Skeletal muscle tissue (tissue), 4 donors: ENCODE measurements around the gene TMEM135. TPM values are rescaled to one million over a fixed set of nuclear protein-coding genes. Genes with fewer than 3 reads are reported as not detected.
"Not testable (repeated sequence)": the region's sequence is repeated elsewhere in the genome, so short reads cannot be mapped to it uniquely, and the experiment has no call there.

Experiments
- H3K27ac ChIP-seq: one replicate; pipeline ENCODE4 v1.7.0; 2013; ENCODE audit warnings: mild to moderate bottlenecking, low read depth, low read length, inconsistent platforms
- H3K27me3 ChIP-seq, 3 donors: one replicate each; pipeline ENCODE4 v1.7.0; 2013; ENCODE audit warnings: low read length in 3 of 3; ENCODE audit not compliant: control insufficient read depth in 3 of 3, insufficient read depth in 3 of 3
- H3K36me3 ChIP-seq, 3 donors: one replicate each; pipeline ENCODE4 v1.7.0; 2013; ENCODE audit warnings: low read length in 3 of 3; ENCODE audit not compliant: control insufficient read depth in 3 of 3, insufficient read depth in 3 of 3
- H3K4me1 ChIP-seq, 3 donors: one replicate each; pipeline ENCODE4 v1.7.0; 2013; ENCODE audit warnings: low read length in 3 of 3, mild to moderate bottlenecking in 3 of 3; ENCODE audit not compliant: control insufficient read depth in 3 of 3, insufficient read depth in 3 of 3
- H3K4me3 ChIP-seq, 3 donors: one replicate each; pipeline ENCODE4 v1.7.0; 2013; ENCODE audit warnings: low read length in 3 of 3
- H3K9ac ChIP-seq, 3 donors: one replicate each; pipeline ENCODE4 v1.7.0; 2013; ENCODE audit warnings: low read length in 3 of 3, mild to moderate bottlenecking in 3 of 3, moderate library complexity in 2 of 3, low read depth in 1 of 3
- H3K9me3 ChIP-seq, 3 donors: one replicate each; pipeline ENCODE4 v1.7.0; 2013; ENCODE audit warnings: low read length in 3 of 3; ENCODE audit not compliant: control insufficient read depth in 3 of 3
- total RNA-seq: library from RNA; depleted of rRNA; stranded (reverse); fragments of >200 nt; gene quantifications from one replicate; pipeline ENCODE4 v1.2.3, GENCODE V29; 2014
- donor health status: Osteomylitis.

Gene TMEM135
- total RNA-seq, 1 donor from 2014 or later = 35.5 TPM

- H3K27me3 ChIP-seq = no peaks in the 10 kb centered on the region
- H3K4me1 ChIP-seq = no peaks in the 10 kb centered on the region
- no peak overlapping the region for H3K27ac ChIP-seq
- no peaks in the 10 kb centered on the region for H3K9me3 ChIP-seq
- no peak overlapping the region for H3K4me3 ChIP-seq
- no peak overlapping the region for H3K9ac ChIP-seq
- no peaks in the 10 kb centered on the region for H3K36me3 ChIP-seq
These were observed 37.6 kb upstream of the TMEM135 start for GRCh38 chr11:86999859-87000753.

GRCh38 chr11:87002918-87003317 is 34.8 kb upstream of the TMEM135 start:
- Histone ChIP-seq H3K36me3 (no peaks in the 10 kb centered on the region), H3K4me1 (no peaks in the 10 kb centered on the region), H3K4me3 (no peak overlapping the region), H3K27ac (no peak overlapping the region), H3K9me3 (no peaks in the 10 kb centered on the region), H3K27me3 (no peaks in the 10 kb centered on the region), H3K9ac (no peak overlapping the region)

- not testable (repeated sequence) for H3K4me1 ChIP-seq, H3K9ac ChIP-seq, H3K27ac ChIP-seq, H3K4me3 ChIP-seq, H3K9me3 ChIP-seq, H3K36me3 ChIP-seq, H3K27me3 ChIP-seq
These were observed 33.5 kb upstream of the TMEM135 start for GRCh38 chr11:87004281-87004680.

GRCh38 chr11:87005569-87005921 is 32.2 kb upstream of the TMEM135 start:
- Histone ChIP-seq H3K9me3 (no peaks in the 10 kb centered on the region), H3K4me1 (no peaks in the 10 kb centered on the region), H3K9ac (no peak overlapping the region), H3K27me3 (no peaks in the 10 kb centered on the region), H3K36me3 (no peaks in the 10 kb centered on the region), H3K4me3 (no peak overlapping the region), H3K27ac (no peak overlapping the region)

- no peaks in the 10 kb centered on the region for H3K27me3 ChIP-seq
- no peak overlapping the region for H3K4me3 ChIP-seq
- H3K27ac ChIP-seq = no peak overlapping the region
- no peak overlapping the region for H3K9ac ChIP-seq
- no peaks in the 10 kb centered on the region for H3K36me3 ChIP-seq
- no peaks in the 10 kb centered on the region for H3K4me1 ChIP-seq
- H3K9me3 ChIP-seq = no peaks in the 10 kb centered on the region
These were observed 31.7 kb upstream of the TMEM135 start for GRCh38 chr11:87006035-87006434.

GRCh38 chr11:87007963-87008362 is 29.8 kb upstream of the TMEM135 start:
- Histone ChIP-seq H3K36me3 (no peaks in the 10 kb centered on the region), H3K27me3 (no peaks in the 10 kb centered on the region), H3K4me3 (no peak overlapping the region), H3K9me3 (no peaks in the 10 kb centered on the region), H3K27ac (no peak overlapping the region), H3K9ac (no peak overlapping the region), H3K4me1 (no peaks in the 10 kb centered on the region)

- Histone ChIP-seq H3K27ac (no peak overlapping the region), H3K4me3 (no peak overlapping the region), H3K36me3 (no peaks in the 10 kb centered on the region), H3K27me3 (no peaks in the 10 kb centered on the region), H3K9me3 (no peaks in the 10 kb centered on the region), H3K4me1 (peaks cover 0 to 6% (median 0%) of the 10 kb centered on the region in 3 donors), H3K9ac (no peak overlapping the region)
These were observed 25.6 kb upstream of the TMEM135 start for GRCh38 chr11:87012089-87012488.

- no peaks in the 10 kb centered on the region for H3K27me3 ChIP-seq
- H3K27ac ChIP-seq = no peak overlapping the region
- peaks cover 0 to 6% (median 0%) of the 10 kb centered on the region in 3 donors for H3K4me1 ChIP-seq
- no peaks in the 10 kb centered on the region for H3K9me3 ChIP-seq
- no peak overlapping the region for H3K4me3 ChIP-seq
- H3K9ac ChIP-seq = no peak overlapping the region
- H3K36me3 ChIP-seq = no peaks in the 10 kb centered on the region
These were observed 25.1 kb upstream of the TMEM135 start for GRCh38 chr11:87012673-87013072.

- no peak overlapping the region for H3K9ac ChIP-seq
- no peaks in the 10 kb centered on the region for H3K36me3 ChIP-seq
- H3K4me1 ChIP-seq = peaks cover 0 to 6% (median 0%) of the 10 kb centered on the region in 3 donors
- no peak overlapping the region for H3K27ac ChIP-seq
- H3K4me3 ChIP-seq = no peak overlapping the region
- no peaks in the 10 kb centered on the region for H3K9me3 ChIP-seq
- no peaks in the 10 kb centered on the region for H3K27me3 ChIP-seq
These were observed 23.6 kb upstream of the TMEM135 start for GRCh38 chr11:87013912-87014825.

- no peaks in the 10 kb centered on the region for H3K27me3 ChIP-seq
- no peaks in the 10 kb centered on the region for H3K36me3 ChIP-seq
- H3K4me1 ChIP-seq = peaks cover 0 to 6% (median 0%) of the 10 kb centered on the region in 3 donors
- no peak overlapping the region for H3K27ac ChIP-seq
- no peak overlapping the region for H3K9ac ChIP-seq
- no peaks in the 10 kb centered on the region for H3K9me3 ChIP-seq
- no peak overlapping the region for H3K4me3 ChIP-seq
These were observed 22.1 kb upstream of the TMEM135 start for GRCh38 chr11:87015645-87016044.
